Ramos (cell line): ENCODE measurements around the gene FAM193A.
"Not testable (repeated sequence)": the region's sequence is repeated elsewhere in the genome, so short reads cannot be mapped to it uniquely, and the experiment has no call there.

Experiments
- in situ Hi-C: fragments of 300-500 bp; cut with MboI; formaldehyde crosslinking; loops from one replicate; pipeline ENCODE4 v1.14.3; 2022; ENCODE audit warnings: low sequenced_read_pairs; ENCODE audit not compliant: unreplicated experiment

Gene FAM193A

DNA sequence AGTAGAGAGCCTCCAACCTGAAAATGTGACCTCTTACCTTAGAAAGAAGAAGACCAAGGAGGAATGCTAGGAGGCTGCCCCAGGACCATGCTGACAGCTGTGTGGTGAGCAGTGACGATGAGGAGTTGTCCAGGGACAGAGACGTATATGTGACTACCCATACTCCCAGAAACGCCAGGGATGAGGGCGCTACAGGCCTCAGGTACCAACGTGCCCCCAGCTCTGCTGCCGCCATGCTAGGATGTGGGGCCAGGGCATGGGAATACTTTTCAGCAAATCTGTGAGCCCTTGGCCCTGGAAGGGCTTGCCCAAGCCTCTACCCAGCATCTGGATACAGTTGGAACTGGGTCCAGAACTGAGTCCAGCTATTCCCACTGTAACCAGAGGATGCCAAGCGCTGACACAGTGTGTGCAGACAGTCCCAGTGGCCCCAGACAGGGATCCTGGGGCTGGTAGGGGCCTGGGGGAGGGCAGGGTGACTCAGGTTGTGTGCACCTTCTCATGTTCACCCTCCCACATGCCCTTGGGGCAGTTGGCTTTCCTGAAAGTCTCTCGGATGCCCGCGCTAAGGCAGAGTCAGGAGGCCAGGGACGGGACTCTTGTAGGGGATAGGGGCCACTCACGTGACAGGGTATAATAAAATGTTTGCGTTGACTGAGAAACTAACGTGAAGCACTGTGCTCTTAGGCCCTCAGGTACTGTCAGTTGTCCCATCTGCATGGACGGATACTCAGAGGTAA, 23.9 kb upstream of the FAM193A start:
- in situ Hi-C loops: no loop called here

GRCh38 chr4:2514193-2514592, 22.3 kb upstream of the FAM193A start:
- in situ Hi-C loops: not testable (repeated sequence)

DNA sequence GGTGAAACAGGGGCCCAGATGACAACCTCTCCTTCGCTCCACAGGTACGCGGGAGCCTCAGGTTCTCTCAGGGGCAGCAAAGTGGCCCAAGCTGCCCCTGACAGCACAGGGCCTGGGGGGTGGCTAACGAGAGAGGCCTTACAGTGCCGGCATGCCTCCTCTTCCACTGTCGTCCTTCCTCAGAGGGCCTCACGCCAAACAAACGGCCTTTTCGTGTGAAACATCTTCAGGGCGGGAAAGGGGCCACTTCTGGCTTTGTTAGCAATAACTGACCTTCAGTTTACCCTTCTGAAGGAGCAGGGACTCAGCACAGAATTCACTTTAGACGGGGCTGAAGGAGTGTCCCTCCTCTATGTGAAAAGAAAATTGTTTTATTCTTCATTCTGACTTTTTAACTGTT, 21.5 kb upstream of the FAM193A start:
- in situ Hi-C loops: not testable (repeated sequence)

DNA sequence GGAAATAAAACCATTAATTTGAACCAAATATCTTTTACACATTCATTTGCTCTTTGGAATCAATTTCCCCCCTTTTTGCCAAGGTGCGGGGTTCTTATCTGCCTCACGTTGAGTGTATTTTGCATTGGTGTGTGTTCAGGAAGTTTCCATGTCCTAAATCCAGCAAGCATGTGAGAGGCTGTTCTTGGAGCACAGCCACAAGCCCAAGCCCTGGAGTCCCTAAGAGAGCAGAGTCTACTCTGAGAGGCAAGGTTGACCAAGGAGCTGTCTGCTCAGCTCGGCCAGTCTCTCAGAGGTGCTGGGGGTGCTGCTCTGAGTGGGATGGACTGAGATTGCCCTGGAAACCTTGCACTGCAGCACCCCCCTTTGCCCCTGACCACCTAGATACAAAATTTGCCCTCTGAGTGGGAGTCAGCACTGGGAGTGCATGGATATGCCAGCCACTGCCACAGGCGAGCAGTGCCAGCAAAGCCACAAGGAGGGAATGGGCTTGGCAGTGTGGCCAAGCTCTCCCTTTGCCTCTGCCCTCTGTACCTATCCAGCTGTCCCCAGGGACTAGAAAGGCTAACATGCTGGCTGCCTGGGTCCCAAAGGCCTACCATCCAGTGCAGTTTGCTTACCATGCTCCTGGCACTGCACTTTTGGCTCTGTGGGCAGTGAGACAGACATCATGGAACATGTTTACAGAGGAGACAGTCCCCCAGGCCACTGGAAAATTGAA, 20.5 kb upstream of the FAM193A start:
- in situ Hi-C loops: no loop called here

DNA sequence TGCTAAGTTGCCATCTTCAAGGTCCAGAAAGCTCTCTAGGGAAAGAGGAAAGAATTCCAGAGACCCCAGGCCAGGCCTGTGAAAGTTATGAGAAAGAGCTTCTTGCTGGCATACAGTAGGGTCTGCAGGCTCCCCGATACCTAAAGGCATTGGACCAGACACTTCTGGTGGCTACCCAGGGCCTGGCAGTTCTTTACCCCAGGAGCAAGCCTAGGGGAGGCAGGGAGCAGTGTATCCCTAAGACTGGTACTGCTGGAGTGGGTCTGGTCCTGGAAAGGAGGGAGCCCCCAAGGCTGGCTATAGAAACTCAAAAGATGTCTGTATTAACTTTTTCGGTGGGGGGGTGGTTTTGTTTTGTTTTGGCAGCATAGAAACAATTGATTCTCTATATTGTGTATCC, 19.8 kb upstream of the FAM193A start:
- in situ Hi-C loops: no loop called here

DNA sequence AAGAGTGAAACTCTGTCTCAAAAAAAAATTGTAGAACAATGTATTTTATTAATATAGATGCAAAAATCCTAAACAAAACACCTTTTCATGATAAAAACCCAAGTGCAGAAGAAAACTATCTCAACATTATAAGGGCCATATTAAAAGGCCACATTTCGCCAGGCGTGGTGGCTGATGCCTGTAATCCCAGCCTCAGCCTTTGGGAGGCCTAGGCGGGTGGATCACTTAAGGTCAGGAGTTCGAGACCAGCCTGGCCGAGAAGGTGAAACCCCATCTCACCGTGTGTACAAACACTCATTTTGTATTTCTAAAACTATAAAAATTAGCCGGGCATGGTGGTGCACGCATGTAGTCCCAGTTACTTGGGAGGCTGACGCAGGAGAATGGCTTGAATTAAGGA, 9.9 kb upstream of the FAM193A start:
- in situ Hi-C loops: no loop called here

GRCh38 chr4:2534904-2535375, 1.5 kb upstream of the FAM193A start:
- in situ Hi-C loops: no loop called here

- in situ Hi-C loops: no loop called here
Measured at GRCh38 chr4:2535376-2536192, 863 bp upstream of the FAM193A start.

- in situ Hi-C loops: no loop called here
Measured at GRCh38 chr4:2537011-2537830, 774 bp downstream of the FAM193A start.

GRCh38 chr4:2543580-2544191, 7.2 kb downstream of the FAM193A start:
- in situ Hi-C loops: not testable (repeated sequence)

GRCh38 chr4:2545321-2546013, 9.0 kb downstream of the FAM193A start:
- in situ Hi-C loops: no loop called here

DNA sequence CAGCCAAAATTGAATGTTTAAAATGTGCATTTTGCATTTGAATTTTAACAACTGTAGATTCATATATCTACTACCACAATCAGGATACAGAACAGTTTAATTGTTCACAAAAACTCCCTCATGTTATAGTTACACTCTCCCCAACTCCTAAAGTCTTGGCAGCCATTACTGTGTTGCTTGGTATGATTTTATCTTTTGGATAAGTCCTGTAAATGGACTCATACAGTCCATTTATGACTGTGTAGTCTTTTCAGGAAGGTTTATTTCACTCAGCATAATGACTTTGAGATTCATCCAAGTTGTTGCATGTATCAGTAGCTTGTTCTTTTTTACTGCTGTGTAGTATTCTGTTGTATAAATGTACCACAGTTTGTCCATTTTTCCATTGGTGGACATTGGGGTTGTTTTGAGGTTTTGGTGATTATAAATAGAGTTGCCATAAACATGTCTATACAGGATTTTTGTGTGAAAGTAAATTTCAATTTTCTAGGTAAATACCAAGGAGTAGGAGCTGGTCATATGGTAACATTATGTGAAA, 9.9 kb downstream of the FAM193A start:
- in situ Hi-C loops: no loop called here

DNA sequence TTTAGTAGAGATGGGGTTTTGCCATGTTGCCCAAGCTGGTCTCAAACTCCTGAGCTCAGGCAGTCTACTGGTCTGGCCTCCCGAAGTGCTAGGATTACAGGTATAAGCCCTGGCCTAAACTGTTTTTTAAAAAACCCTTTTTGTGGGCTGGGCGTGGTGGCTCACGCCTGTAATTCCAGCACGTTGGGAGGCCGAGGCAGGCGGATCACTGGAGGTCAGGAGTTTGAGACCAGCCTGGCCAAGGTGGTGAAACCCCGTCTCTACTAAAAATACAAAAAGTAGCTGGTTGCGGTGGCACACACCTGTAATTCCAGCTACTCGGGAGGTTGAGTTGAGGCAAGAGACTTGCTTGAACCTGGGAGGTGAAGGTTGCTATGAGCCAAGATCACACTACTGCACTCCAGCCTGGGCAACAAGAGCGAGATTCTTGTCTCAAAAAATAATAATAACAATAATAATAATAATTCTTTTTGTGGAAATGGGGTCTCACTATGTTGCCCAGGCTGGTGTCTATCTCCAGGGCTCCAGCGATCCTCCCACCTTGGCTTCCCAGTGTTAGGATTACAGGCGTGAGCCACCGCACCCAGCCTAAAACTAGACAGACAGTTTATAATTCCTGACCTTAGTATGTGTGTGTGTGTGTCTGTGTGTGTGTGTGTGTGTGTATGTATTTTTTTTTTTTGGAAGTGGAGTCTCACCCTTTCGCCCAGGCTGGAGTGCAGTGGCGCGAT, 10.7 kb downstream of the FAM193A start:
- in situ Hi-C loops: not testable (repeated sequence)

- in situ Hi-C loops: no loop called here
Measured at GRCh38 chr4:2551118-2551517, 14.7 kb downstream of the FAM193A start.

- in situ Hi-C loops: no loop called here
Measured at GRCh38 chr4:2552806-2553205, 16.4 kb downstream of the FAM193A start.

GRCh38 chr4:2558301-2558700, 21.9 kb downstream of the FAM193A start:
- in situ Hi-C loops: no loop called here

DNA sequence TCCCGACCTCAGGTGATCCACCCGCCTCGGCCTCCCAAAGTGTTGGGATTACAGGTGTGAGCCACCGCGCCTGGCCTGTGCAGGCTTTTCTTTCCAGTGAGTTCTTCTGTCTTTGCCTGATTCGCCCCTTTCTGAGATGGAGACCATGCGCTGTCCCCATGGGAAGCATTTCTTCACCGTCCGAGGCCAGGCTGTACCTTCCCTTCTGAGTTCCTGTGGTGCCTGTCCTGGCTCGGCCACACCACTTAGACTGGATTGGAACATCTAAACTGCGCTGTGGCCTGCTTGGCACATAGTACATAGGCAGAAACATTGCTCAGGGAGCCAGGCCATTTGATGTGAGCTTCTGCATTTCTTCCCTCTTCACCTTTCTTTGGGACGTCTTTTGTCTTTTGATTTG, 23.7 kb downstream of the FAM193A start:
- in situ Hi-C loops: no loop called here

GRCh38 chr4:2565533-2565932, 29.1 kb downstream of the FAM193A start:
- in situ Hi-C loops: no loop called here
